DOHH2 (cell line): ENCODE data around the gene HLA-DRA.
"Not testable (repeated sequence)": the region's sequence is repeated elsewhere in the genome, so short reads cannot be mapped to it uniquely, and the experiment has no call there.

Experiments used
- CTCF ChIP-seq: fragments of 200-600 bp; sonication (generic); IDR thresholded peaks from one replicate; pipeline ENCODE4 v1.5.1; 2014; ENCODE audit warnings: antibody characterized with exemption, mild to moderate bottlenecking, low read depth, low read length; ENCODE audit not compliant: poor library complexity, severe bottlenecking
- EZH2phosphoT487 ChIP-seq: fragments of 200-600 bp; sonication (generic); IDR thresholded peaks from 2 replicates; pipeline ENCODE4 v1.6.1; 2017; ENCODE audit warnings: borderline replicate concordance, mild to moderate bottlenecking, antibody characterized with exemption, low read length, moderate library complexity, mixed read lengths

GRCh38 chr6:32473376-32474348, 34.0 kb downstream of the HLA-DRA start:
- TF ChIP-seq EZH2phosphoT487, CTCF: not testable (repeated sequence)
